ENCODE results near the gene EIF2D. TPM values are rescaled to one million over a fixed set of nuclear protein-coding genes. Genes with fewer than 3 reads are reported as not detected.

The EIF2D gene
- polyA plus RNA-seq, 2 of the 4 experiments (the other 2 are of a cell fraction) = 31.8 to 63.2 TPM

GRCh38 chr1:206600527-206600926 lies 11.7 kb downstream of the EIF2D start:
- Histone ChIP-seq H3K27ac (no peak overlapping the region), H3K4me3 (no peak overlapping the region), H3K9me3 (no peaks in the 10 kb centered on the region), H3K4me2 (no peak overlapping the region), H3K4me1 (no peaks in the 10 kb centered on the region)
- POLR2A ChIA-PET = no interaction called here
- FAIRE-seq (no peak), ATAC-seq (no peak), DNase-seq (ENCODE audit: low read depth in 1 of 2, low spot score in 1 of 2) (no peak)
- TF ChIP-seq BCL3 (IDR thresholded peaks at IDR 0.05) (no peak), POLR2A (IDR thresholded peaks at IDR 0.05; ENCODE audit: low read length) (no peak), ATOH8 (CRISPR knock-in tag; IDR thresholded peaks at IDR 0.05; ENCODE audit: low read depth) (no peak)
- WGBS (ENCODE audit: missing lambda C conversion rate) = 87% methylated on average over 3 of the region's 3 CpGs
- CTCF ChIA-PET = interaction anchor here (0.6 to 3.6 kb wide), 9 partner anchors 8 to 382 kb away, joined by 3 to 16 read pairs (median 5); no protein-coding TSS in a partner anchor

GRCh38 chr1:206596319-206596666 lies 16.0 kb downstream of the EIF2D start:
- H3K9me3 ChIP-seq = no peaks in the 10 kb centered on the region
- FAIRE-seq (no peak), DNase-seq (ENCODE audit: low read depth in 1 of 2, low spot score in 1 of 2) (no peak), ATAC-seq (no peak)
- TF ChIP-seq HOXB13 (CRISPR knock-in tag; IDR thresholded peaks at IDR 0.05; ENCODE audit: low read depth) (no peak), FOSB (CRISPR knock-in tag; IDR thresholded peaks at IDR 0.05) (no peak), HDAC2 (IDR thresholded peaks at IDR 0.05) (no peak), TP53 (CRISPR knock-in tag; IDR thresholded peaks at IDR 0.05) (no peak), ELK1 (IDR thresholded peaks at IDR 0.05; ENCODE audit: low read depth, low read length) (no peak), HMGXB4 (CRISPR knock-in tag; IDR thresholded peaks at IDR 0.05; ENCODE audit: borderline replicate concordance) (no peak), TFCP2L1 (CRISPR knock-in tag; IDR thresholded peaks at IDR 0.05) (no peak), RARB (CRISPR knock-in tag; IDR thresholded peaks at IDR 0.05) (no peak), MAX (IDR thresholded peaks at IDR 0.05) (no peak), CHD2 (IDR thresholded peaks at IDR 0.05; ENCODE audit: low read length, partially characterized antibody) (no peak), PHF8 (IDR thresholded peaks at IDR 0.05; ENCODE audit: borderline replicate concordance, low read depth) (no peak), HES2 (IDR thresholded peaks at IDR 0.05) (no peak), SMC3 (IDR thresholded peaks at IDR 0.05) (no peak), PBX3 (IDR thresholded peaks at IDR 0.05) (no peak), SREBF2 (IDR thresholded peaks at IDR 0.05) (no peak), JUNB (IDR thresholded peaks at IDR 0.05) (no peak), ZFP36 (IDR thresholded peaks at IDR 0.05; ENCODE audit: borderline replicate concordance, partially characterized antibody) (no peak), MYC (IDR thresholded peaks at IDR 0.05; ENCODE audit: borderline replicate concordance, low read length) (no peak), RNF2 (IDR thresholded peaks at IDR 0.05; ENCODE audit: borderline replicate concordance, low read depth) (no peak)
- H3K27ac ChIP-seq = no peak overlapping the region
- 96% methylated on average over 1 of the region's 1 CpG for WGBS (ENCODE audit: missing lambda C conversion rate)
- POLR2A ChIA-PET = no interaction called here
- no peak overlapping the region for H3K4me2 ChIP-seq
- CTCF ChIA-PET = interaction anchor here (1.1 to 6.2 kb wide), 3 partner anchors 11 to 386 kb away, joined by 3 to 44 read pairs (median 3); no protein-coding TSS in a partner anchor
- H3K4me1 ChIP-seq = no peaks in the 10 kb centered on the region
- no peak overlapping the region for H3K4me3 ChIP-seq
